COLO668 (cell line): ENCODE data around the gene CDH4.

Source experiments
- DNase-seq: peaks from one replicate; lab custom pipeline; 2025; ENCODE audit not compliant: unreplicated experiment; lab: John Stamatoyannopoulos, UW

The CDH4 gene

GRCh38 chr20:61322151-61322865, 70.2 kb downstream of the CDH4 start:
- DNase-seq, result no peak

DNA sequence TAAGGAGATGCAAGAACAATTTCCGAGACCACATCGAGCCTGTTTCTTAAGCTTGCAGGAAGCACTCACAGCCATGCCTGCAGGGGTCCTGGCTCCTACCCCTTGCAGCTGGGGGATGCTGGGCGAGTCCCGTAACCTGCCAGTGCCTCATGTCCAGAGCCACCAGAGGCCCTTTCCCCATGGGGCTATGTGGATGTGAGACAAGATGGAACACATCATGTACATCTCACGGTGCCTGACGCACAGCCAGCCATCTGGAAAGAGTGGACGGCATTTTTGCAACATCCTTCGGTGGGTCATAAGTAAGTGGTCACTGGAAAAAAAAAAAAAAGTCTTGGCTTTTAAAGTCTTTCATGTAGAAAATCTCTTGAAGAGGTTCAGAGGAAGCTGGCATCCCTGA, 72.8 kb downstream of the CDH4 start:
- no peak for DNase-seq

DNA sequence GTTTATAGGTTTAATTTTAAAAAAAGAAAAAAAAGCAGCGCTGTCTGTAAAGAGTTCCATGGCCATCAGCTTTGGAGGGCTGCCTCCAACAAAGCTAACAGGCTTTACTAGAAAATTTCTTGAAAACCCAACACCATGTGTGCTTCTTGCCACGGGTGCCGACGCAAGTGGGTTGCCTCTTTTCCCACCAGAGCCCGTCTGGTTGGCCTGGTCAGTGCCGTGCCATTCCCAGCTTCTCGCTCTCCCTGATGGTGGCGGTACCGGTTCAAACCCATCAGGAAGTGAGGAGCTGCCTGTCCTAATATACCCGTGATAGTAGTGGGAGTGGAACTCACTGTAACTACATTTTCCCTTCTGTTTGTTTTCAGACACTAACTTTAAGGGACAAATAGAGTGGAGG, 73.7 kb downstream of the CDH4 start:
- no peak for DNase-seq

DNA sequence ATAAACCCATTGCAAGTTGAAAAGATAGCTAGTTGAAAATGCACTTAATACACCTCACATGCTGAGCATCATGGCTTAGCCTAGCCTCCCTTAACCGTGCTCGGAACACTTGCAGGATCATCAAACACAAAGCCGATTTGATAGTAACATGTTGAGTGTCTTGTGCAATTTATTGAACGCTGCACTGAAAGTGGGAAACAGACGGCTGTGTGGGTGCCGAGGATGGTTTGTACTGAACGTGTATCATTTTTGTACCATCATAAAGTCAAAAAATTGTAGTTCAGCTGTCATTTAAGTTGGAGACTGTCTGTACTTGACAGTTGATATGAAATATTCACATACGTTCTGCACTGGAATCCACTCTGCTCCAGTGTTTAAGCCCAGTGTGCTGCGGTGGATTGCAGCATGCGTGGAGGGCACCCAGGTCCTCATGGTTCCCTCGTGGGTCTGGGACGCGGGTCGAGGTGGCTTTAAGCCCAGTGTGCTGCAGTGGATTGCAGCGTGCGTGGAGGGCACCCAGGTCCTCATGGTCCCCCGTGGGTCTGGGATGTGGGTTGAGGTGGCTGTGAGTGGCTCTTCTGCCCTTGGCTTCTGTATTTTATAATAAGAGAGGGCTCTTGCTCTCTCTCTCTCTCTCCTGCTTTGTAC, 77.0 kb downstream of the CDH4 start:
- DNase-seq, result peak; percentile 27

DNA sequence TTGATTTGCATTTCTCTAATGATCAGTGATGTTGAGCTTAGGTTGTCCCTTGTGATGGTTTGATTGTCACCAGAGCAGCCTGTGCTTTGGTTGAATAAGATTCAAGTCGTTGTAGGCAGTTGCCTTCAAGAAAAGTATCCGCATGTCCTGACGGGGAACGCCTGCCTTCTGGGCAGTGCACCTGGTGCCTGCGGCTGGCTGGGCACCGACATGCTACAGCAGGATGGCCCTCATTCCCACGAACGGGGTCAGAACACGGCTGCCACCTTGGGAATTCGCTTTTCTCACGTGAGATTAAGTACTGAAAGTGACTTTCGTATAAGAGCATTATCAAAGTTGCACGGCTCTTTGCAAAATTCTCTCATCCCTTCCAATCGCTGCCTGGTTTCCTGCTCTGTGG, 78.4 kb downstream of the CDH4 start:
- no peak for DNase-seq

- DNase-seq, result no peak
Observed at GRCh38 chr20:61331543-61331942, 79.5 kb downstream of the CDH4 start.

DNA sequence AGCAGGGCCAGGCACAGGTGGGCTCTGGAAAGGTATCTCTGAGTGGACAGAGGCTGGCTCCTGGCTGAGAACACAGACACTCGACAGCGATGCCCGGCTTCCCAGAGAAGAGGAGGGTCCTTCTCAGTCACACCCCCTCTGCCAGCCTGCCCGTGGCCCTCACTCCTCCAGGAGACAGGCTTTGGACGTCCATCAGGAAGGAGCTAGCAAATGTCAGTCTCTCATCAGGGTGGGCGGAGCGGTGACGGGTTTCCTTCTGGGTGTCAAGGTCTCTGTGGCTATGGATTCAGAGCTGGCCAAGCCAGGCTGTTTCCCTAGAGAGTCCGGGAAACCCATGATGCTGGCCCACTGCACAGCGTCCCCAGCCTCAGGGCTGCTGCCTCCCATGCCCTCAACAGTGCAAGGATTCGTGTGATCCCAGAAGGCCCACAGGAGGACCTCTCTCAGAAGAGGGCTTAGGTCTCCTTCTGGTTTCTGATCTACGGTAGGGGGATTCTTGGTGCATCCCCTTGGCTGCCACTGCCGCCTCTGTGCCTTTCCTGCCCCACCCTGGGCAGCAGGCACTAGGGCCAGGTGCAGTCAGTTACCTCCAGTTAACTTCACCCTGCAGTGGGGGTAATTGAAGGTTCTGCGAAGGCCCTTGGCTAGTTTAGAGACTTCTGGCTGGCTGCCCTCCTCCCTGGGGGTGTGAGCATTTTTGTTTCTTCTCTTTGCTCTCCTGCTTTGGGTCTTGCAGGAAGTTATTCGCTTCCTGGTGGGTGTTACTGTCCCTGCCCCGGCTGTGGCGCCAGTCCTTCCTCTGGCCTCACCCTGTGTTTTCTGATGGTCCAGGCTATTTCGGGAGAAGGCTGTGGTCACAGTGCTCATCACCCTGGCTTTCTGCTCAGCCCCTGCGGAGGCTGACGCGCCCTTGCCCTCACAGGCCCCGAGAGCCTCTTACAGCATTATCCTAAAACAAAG, 80.2 kb downstream of the CDH4 start:
- no peak for DNase-seq

DNA sequence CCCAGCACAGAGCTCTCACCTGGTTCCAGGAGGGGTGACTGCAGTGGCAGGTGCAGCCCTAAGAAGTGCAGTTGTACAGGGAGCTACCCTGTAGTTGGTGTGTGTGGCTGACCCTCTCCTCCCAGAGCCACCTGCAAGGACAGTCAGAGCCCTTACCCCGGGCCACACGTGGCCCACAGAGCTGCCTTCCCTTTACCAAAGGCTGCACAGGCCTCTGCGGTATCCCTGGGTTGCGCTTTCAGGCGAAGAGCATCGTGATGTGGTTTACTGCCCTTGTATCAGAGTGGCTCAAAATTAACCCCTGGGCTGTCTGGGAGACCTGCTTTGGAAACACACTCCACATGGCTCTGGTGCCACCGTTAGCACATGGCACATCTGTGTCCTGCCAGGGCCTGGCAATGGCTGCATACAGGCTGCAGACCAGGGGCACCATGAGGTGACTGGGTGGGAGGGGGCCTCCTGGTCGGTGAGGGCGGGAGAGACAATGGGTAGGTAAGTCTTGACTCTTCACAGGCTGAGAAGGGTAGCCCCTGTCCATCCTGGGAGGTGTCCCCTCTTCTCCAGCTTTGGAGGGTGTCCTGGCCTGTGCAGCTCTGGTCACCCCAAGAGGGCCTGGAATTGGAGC, 81.5 kb downstream of the CDH4 start:
- no peak for DNase-seq

DNA sequence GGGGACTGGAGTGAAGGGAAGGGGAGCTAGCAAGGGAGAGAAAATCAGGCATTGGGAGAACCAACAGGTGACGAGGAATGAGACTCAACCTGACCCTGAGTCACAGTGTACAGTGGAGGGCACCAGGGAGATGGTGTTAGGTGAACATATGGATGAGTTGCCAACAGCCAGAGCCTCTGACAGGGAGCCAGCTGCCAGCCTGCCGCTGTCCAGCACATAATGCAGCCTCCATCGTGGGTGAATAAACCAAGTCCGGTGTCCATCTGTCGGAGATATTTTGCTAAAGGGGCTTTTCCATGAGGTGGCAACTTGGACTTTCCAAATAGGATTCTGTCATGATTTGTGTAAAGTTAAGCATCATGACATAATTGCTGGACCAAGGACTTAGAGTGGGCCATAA, 88.1 kb downstream of the CDH4 start:
- DNase-seq, result no peak

DNA sequence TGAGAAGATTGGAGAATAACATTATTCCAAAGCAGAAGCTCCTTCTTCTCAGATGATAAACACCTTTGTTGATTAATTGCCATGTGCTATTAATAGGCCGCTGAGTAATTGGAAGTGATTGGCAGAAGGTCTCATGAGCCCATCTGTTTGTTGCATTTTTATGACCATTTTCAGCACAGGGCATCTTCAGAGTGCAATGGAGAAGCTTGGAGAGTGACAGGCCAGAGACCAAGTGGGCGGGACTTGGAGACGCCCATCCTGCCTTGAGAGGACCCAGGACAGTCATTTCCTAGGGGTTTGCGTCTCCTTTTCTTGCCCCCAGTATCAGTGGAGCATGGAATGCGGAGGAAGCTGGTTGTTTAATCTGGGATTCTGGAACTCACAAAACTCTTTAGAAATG, 89.5 kb downstream of the CDH4 start:
- no peak for DNase-seq

GRCh38 chr20:61343934-61344333, 91.9 kb downstream of the CDH4 start:
- DNase-seq, result no peak

- no peak for DNase-seq
Observed at GRCh38 chr20:61345656-61346055, 93.6 kb downstream of the CDH4 start.

DNA sequence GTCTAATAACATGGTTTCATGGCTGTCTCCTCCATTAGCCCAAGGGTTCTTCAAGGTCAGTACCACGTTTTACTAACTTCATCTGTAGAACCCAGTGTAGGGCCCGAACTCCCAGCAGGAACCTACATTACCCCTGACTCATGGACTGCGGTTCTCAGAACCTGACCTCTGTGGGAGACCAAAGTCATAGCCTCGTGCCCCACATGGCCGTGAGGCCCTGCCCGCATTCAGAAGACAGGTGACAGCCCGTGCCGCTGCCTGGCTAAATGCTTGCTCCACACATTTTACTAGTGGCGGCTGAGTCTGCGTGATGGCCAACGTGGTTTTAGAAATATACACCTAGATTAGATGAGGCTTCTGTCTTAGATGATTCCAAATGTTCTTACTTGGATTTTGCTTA, 94.9 kb downstream of the CDH4 start:
- no peak for DNase-seq

DNA sequence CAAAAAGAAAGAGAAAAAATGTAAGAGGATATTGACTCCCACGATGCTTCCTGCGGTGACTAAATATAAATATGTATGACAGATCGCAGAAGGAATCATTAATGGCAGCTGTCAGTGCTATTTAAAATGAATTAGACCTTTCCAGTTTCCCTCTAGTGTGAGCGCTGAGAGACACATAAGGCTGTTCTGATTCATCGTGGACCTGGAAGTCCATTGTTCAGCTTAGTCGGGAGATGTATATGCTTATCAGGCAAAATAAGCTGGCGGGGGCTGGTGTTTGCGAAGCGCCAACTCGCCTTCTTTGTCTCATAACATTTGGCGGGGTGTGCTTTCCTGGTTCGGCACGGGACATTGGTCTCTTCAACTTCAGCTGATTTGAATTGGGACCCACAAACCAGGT, 95.4 kb downstream of the CDH4 start:
- DNase-seq, result no peak

DNA sequence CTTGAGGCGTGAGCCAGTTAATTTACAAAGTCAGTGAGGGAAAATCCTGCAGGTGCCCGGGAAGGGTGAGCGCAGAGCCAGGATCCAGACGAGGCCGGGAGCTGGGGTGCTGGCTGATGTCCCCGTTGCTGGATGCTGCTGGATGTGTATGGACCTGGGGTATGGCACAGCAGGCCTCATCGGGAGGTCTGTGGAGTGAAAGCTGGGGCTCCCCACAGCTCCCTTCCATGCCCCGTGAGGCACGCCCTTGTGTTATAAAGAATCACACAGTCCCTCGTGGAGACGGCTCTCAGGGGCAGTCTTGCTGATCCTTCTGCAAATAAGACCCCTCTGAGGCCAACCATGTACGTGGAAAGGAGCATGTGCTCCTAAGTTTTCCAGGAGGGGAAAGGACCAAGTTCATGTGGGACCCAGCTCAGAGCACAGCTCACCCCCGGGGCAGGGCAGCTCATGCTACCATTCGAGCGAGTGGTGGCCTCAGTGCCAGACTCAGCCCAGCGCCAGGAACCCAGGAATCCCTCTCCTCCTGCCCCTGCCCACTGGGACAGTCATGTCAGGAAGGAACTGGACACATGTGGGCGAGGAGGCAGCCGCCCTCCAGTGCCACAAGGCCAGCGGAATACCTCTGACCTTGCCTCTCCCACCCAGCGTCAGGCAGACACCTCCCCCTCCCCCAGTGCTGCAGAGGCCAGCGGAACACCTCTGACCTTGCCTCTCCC, 97.5 kb downstream of the CDH4 start:
- DNase-seq, result no peak

DNA sequence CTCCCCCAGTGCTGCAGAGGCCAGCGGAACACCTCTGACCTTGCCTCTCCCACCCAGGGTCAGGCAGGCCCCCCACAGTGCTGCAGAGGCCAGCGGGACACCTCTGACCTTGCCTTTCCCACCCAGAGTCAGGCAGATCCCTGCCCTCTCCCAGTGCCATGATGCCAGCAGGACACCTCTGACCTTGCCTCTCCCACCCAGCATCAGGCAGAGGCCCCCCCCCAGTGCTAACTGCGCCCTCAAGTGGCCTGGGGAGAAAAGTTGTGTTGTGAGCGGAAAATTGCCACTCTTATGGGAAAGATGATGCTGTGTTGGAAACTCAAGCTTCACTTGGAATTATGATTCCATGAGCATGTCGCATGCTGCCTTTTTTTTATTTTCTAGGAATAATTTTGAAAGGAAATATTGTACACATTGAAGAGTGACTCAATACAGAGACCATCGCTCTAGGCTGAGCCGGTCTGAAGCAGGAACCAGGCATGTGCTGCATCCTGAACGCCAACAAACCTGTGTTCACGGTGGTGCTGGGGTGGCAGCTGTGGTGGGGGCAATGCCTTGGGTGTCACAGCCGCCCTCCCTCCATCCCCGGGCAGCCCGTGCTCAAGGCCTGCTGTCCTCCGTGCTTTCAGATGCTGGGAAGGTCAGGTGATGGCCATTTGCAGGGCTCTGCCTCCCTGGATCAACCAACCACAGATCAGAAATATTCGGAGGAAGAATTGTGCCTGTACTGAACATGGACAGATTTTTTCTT, 98.6 kb downstream of the CDH4 start:
- no peak for DNase-seq

DNA sequence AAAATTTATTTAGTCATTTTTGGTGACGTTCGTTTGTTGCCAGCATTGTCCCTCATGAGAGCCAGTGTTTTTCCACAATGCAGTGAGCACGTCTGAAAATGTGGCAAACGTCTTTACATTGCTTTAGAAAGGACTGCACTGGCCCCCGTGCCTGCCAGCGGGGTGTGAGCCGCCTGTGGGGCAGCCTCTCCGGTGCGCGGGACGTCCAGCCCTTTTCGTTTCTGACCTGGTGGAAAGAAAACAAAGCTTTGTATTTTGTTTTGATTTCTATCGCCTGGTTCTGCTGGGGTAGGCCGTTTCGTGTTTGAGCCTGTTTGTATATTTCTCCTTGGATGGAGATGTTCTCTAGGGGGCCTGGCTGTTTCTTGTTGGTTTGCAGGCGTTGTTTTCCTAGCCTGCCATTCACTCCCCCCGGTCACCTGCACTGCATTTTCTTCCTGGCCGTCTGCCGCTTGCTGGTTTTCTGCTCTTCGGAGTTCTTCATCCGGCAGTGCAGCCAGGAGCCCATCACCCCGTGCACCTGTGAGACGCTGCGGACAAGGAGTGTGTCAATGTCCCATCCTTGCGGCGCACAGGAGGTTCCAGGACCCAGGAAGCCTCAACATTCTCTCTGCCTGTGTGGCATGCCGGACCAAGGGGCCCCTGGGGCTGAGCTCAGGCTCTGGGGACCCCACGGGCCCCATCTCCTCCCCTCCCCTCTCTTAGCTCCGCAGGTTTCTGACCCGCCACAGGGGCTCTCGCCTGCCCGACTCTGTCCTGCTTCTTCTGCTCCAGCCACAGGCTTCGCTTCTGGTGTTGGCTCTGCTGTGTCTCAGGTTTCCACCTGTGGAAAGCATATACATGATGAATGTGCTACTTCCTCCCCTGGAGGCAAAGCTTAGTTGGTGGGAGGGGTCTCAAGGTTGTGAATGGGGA, 100.5 kb downstream of the CDH4 start:
- no peak for DNase-seq

- no peak for DNase-seq
Observed at GRCh38 chr20:61353261-61354000, 101.4 kb downstream of the CDH4 start.
